Retinal pigment epithelial cell (primary cell): ENCODE data around the gene SOAT2.

ENCODE experiments used
- DNase-seq: peaks from one replicate; pipeline ENCODE4 v3.0.0-alpha.2; 2010; ENCODE audit warnings: low read depth
- H3K4me3 ChIP-seq: 2 replicates; pipeline ENCODE4 v1.5.1; 2011; ENCODE audit warnings: mild to moderate bottlenecking, low read length, control low read depth, moderate library complexity
- CTCF ChIP-seq: conservative IDR thresholded peaks from 2 replicates; pipeline ENCODE4 v1.5.1; 2011; ENCODE audit warnings: low read depth, low read length, control low read depth, inconsistent platforms

SOAT2 gene

DNA sequence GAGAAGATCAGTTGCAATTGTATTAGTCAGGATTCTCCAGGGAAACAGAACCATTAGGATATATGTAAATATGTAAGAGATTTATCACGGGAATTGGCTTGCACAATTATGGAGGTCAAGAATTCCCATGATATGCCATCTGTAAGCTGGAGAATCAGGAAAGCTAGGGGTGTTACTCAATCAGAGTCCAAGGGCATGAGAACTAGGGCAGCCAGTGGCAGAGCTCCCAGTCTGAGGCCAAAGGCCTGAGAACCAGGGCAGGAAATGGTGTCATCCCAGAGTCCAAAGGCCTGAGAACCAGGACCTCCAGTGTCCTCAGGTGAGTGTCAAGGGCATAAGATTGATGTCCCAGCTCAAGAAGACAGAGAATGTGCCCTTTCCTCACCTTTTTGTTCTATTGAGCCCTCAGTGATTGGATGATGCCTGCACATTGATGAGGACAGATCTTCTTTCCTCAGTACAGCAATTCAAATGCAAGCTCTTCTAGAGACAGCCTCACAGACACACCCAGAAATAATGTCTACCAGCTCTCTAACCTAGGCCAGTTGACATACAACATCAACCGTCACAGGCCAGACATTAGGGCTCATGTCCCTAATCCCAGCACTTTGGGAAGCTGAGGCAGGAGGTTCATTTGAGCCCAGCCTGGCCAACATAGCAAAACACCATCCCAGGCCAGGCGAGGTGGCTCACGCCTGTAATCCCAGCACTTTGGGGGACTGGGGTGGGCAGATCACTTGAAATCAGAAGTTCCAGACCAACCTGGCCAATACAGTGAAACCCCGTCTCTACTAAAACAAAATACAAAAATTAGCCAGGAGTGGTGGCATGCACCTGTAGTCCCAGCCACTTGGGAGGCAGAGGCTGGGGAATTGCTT is 42.3 kb downstream of the SOAT2 start:
- no peak overlapping the region for H3K4me3 ChIP-seq
- no peak for TF ChIP-seq CTCF
- DNase-seq = no peak

DNA sequence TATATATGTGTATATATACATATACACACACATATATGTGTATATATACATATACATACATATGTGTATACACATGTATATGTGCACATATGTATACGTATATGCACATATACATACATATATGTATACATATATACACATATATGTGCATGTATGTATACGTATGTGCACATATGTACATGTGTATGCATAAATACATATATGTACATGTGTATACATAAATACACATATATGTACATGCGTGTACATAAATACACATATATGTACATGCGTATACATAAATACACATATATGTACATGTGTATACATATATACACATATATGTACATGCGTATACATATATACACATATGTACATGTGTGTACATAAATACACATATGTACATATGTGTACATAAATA is 43.9 kb downstream of the SOAT2 start:
- TF ChIP-seq CTCF = no peak

GRCh38 chr12:53147653-53148052 is 44.4 kb downstream of the SOAT2 start:
- TF ChIP-seq CTCF = no peak
- H3K4me3 ChIP-seq = no peak overlapping the region
- DNase-seq = no peak

More for the DNA sequence above, 43.9 kb downstream of the SOAT2 start:
- no peak overlapping the region for H3K4me3 ChIP-seq
- no peak for DNase-seq

DNA sequence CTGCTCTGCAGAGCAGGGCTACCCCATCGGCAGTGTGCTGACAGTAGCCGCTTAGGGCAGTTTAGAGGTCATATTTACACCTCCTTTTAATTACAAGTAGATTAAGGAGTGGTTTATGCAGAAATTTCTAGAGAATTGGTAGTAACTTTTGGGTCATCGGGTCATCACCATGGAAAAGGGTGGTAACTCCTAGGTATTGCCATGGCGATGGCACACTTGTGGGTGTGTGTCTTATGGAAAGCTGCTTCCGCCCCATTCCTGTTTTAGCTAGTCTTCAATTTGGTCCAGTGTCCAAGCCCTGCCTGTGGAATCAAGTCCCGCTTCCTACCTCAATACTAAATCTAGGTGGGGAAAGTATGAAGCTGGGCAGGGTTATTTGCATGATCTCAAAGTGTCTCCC is 47.8 kb downstream of the SOAT2 start:
- H3K4me3 ChIP-seq = no peak overlapping the region
- DNase-seq = no peak
- no peak for TF ChIP-seq CTCF

GRCh38 chr12:53152390-53152789 is 49.1 kb downstream of the SOAT2 start:
- TF ChIP-seq CTCF = no peak
- no peak for DNase-seq
- no peak overlapping the region for H3K4me3 ChIP-seq

DNA sequence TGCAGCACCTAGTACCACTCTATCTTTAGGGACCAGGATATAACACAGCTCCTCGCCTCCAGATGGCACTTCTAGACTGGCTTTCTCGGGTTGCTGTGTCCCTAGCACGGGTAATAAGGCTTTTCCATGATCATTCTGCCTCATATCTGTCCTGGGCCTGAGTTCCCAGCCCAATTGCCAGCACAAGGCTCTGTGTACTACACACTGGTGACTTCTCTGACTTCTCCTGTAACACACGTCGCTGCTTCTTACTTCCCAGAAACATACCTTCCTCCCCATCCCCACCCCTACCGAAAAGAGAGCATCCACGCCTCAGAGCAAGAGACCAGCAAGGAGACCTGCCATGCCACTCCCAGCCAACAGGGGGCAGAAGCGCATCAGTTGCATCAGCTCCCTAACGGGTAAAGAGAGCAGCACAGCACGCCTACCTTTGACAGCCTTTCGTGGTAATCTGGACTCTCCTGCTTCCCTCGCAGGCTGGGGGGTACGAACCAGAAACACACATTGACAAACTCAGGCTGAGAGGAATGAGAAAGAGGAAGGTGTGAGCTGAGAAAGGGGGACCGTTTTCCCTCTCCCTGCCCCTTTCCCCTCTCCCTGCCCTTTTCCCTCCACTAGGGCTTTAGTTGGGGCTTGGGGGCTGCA is 56.0 kb downstream of the SOAT2 start:
- TF ChIP-seq CTCF = peak; percentile 100

GRCh38 chr12:53160000-53160399 is 56.7 kb downstream of the SOAT2 start:
- no peak for TF ChIP-seq CTCF
- H3K4me3 ChIP-seq = no peak overlapping the region
- DNase-seq = no peak

More for the DNA sequence above, 56.0 kb downstream of the SOAT2 start:
- no peak overlapping the region for H3K4me3 ChIP-seq
- DNase-seq = peak; percentile 7
